Fibroblast of lung (primary cell): ENCODE data around the gene PTPRM. TPM values are rescaled to one million over a fixed set of nuclear protein-coding genes. Genes with fewer than 3 reads are reported as not detected.

ENCODE experiments used
- DNase-seq, 2 donors: peaks; one replicate each; pipeline versions ENCODE4 v3.0.0 to v3.0.0-alpha.2; 2010; ENCODE audit warnings: low read depth in 2 of 2
- H2AFZ ChIP-seq: 2 replicates; pipeline ENCODE4 v1.5.1; 2012; ENCODE audit warnings: low read length, control low read depth, inconsistent platforms
- H3K27ac ChIP-seq: 2 replicates; pipeline ENCODE4 v1.5.1; 2011; ENCODE audit warnings: low read length, control low read depth; ENCODE audit not compliant: insufficient read depth
- H3K27me3 ChIP-seq: 2 replicates; pipeline ENCODE4 v1.5.1; 2011; ENCODE audit warnings: mild to moderate bottlenecking, low read length; ENCODE audit not compliant: control insufficient read depth, insufficient read depth
- H3K36me3 ChIP-seq: 2 replicates; pipeline ENCODE4 v1.5.1; 2011; ENCODE audit warnings: low read length; ENCODE audit not compliant: control insufficient read depth, insufficient read depth
- H3K4me1 ChIP-seq: 2 replicates; pipeline ENCODE4 v1.5.1; 2011; ENCODE audit warnings: low read length; ENCODE audit not compliant: control insufficient read depth, insufficient read depth; ENCODE audit errors: extremely low read depth
- H3K4me2 ChIP-seq: 2 replicates; pipeline ENCODE4 v1.5.1; 2011; ENCODE audit warnings: low read length, control low read depth; ENCODE audit not compliant: insufficient read depth; ENCODE audit errors: extremely low read depth
- H3K4me3 ChIP-seq, 4 experiments: fragments of 200-600 bp in 1 of 4; sonication (generic) in 1 of 4; replicated peaks in 1 of 4; 2 replicates each; pipeline ENCODE4 v1.5.1; 2011 to 2016; ENCODE audit warnings: low read length in 4 of 4, low read depth in 3 of 4, mild to moderate bottlenecking in 3 of 4, control low read depth in 2 of 4, inconsistent platforms in 1 of 4, mixed read lengths in 1 of 4; ENCODE audit not compliant: insufficient read depth in 1 of 4; ENCODE audit errors: control extremely low read depth in 1 of 4
- H3K79me2 ChIP-seq: 2 replicates; pipeline ENCODE4 v1.5.1; 2012; ENCODE audit warnings: mild to moderate bottlenecking, low read length, inconsistent platforms; ENCODE audit not compliant: control insufficient read depth, insufficient read depth
- H3K9ac ChIP-seq: 2 replicates; pipeline ENCODE4 v1.5.1; 2011; ENCODE audit warnings: mild to moderate bottlenecking, low read length, control low read depth; ENCODE audit not compliant: insufficient read depth
- H3K9me3 ChIP-seq: 2 replicates; pipeline ENCODE4 v1.5.1; 2012; ENCODE audit warnings: low read depth, low read length; ENCODE audit not compliant: control insufficient read depth, insufficient read depth
- H4K20me1 ChIP-seq: 2 replicates; pipeline ENCODE4 v1.5.1; 2011; ENCODE audit warnings: low read length; ENCODE audit not compliant: control insufficient read depth, insufficient read depth; ENCODE audit errors: extremely low read depth
- CTCF ChIP-seq, 2 donors: IDR thresholded peaks in 1 of 2; conservative IDR thresholded peaks in 1 of 2; 1 replicate in 1 of 2; 2 replicates in 1 of 2; pipeline ENCODE4 v1.5.1; 2011 to 2012; ENCODE audit warnings: low read length in 2 of 2, control low read depth in 1 of 2, inconsistent platforms in 1 of 2, low read depth in 1 of 2, mild to moderate bottlenecking in 1 of 2
- EZH2 ChIP-seq: IDR thresholded peaks from 2 replicates; pipeline ENCODE4 v1.5.1; 2012; ENCODE audit warnings: low read length, control low read depth, mild to moderate bottlenecking; ENCODE audit errors: missing control alignments
- polyA plus RNA-seq, 2 donors: library from polyadenylated mRNA; depleted of rRNA in 1 of 2; stranded (reverse) in 1 of 2; unstranded in 1 of 2; fragments of >200 nt; gene quantifications; 2 replicates each; pipeline ENCODE4 v1.2.1, GENCODE V29; 2011 to 2012; ENCODE audit warnings: missing spikeins in 1 of 2
- total RNA-seq: library from RNA; depleted of rRNA; stranded (reverse); fragments of >200 nt; gene quantifications from 2 replicates; pipeline ENCODE4 v1.2.1, GENCODE V29; 2014

The PTPRM gene
- total and polyA plus RNA-seq, 2 donors (not counting 1 experiment from before 2014, with no cell fraction given) = 86.6 to 87.0 TPM

DNA sequence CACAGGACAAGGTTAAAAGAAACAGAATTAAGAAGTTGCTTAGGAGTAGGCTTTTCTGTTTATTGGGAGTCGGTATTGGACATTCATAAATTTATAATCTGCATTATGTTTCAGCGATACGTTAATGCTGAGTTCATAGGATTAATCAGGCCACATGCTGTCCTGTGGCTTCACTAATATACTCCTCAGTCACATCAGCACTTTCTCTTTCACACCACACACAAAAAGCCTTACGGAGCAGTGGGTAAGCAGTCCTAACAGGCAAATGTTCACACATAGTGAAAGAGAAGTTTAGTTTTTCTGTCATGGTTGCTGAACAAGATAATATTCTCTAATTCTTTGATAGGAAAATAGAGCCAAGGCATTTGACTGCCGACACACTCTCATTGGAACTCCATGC, 630.4 kb downstream of the PTPRM start:
- H3K27me3 ChIP-seq = no peaks in the 10 kb centered on the region
- H3K79me2 ChIP-seq = no peaks in the 10 kb centered on the region
- no peak overlapping the region for H3K27ac ChIP-seq
- H3K4me1 ChIP-seq = no peaks in the 10 kb centered on the region
- no peaks in the 10 kb centered on the region for H4K20me1 ChIP-seq
- DNase-seq = no peak
- no peaks in the 10 kb centered on the region for H3K9me3 ChIP-seq
- no peak overlapping the region for H3K4me3 ChIP-seq
- TF ChIP-seq CTCF (conservative IDR thresholded peaks at IDR 0.05 in 1 of 2, IDR thresholded peaks at IDR 0.05 in 1 of 2; ENCODE audit: low read depth in 1 of 2, low read length in 2 of 2) = no peak
- no peak for TF ChIP-seq EZH2
- H3K36me3 ChIP-seq = no peaks in the 10 kb centered on the region
- H3K4me2 ChIP-seq = no peak overlapping the region
- no peak overlapping the region for H2AFZ ChIP-seq
- H3K9ac ChIP-seq = no peak overlapping the region

- Histone ChIP-seq H3K9me3 (no peaks in the 10 kb centered on the region), H3K27ac (no peak overlapping the region), H2AFZ (no peak overlapping the region), H3K9ac (no peak overlapping the region), H4K20me1 (no peaks in the 10 kb centered on the region), H3K36me3 (no peaks in the 10 kb centered on the region), H3K4me3 (no peak overlapping the region), H3K79me2 (no peaks in the 10 kb centered on the region), H3K27me3 (no peaks in the 10 kb centered on the region), H3K4me1 (no peaks in the 10 kb centered on the region), H3K4me2 (no peak overlapping the region)
- TF ChIP-seq EZH2 = no peak
- TF ChIP-seq CTCF (conservative IDR thresholded peaks at IDR 0.05 in 1 of 2, IDR thresholded peaks at IDR 0.05 in 1 of 2; ENCODE audit: low read depth in 1 of 2, low read length in 2 of 2) = no peak
- DNase-seq = no peak
Measured at GRCh38 chr18:8207996-8208395, 640.9 kb downstream of the PTPRM start.

DNA sequence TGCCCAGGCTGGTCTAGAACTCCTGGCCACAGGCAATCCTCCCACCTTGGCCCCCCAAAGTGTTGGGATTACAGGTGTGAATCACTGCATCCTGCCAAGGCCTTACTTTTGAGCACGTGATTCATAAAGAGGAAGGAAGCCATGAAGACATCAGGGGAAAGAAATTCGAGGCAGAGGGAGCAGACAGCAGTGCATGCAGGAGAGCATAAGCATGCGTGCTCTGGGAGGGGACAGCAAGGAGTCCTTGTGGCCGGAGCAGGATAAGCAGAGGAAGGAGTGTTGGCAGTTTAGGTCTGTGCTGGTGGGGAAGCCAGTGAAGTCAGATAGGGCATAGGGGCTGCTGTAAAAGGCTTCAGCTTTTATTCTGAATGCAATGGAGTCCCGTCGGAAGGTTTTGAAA, 641.6 kb downstream of the PTPRM start:
- H3K27me3 ChIP-seq = no peaks in the 10 kb centered on the region
- H3K27ac ChIP-seq = no peak overlapping the region
- no peak for DNase-seq
- no peaks in the 10 kb centered on the region for H3K4me1 ChIP-seq
- H3K4me2 ChIP-seq = no peak overlapping the region
- H4K20me1 ChIP-seq = no peaks in the 10 kb centered on the region
- H3K36me3 ChIP-seq = no peaks in the 10 kb centered on the region
- H3K9ac ChIP-seq = no peak overlapping the region
- TF ChIP-seq EZH2 = no peak
- no peak overlapping the region for H3K4me3 ChIP-seq
- H3K79me2 ChIP-seq = no peaks in the 10 kb centered on the region
- H3K9me3 ChIP-seq = no peaks in the 10 kb centered on the region
- H2AFZ ChIP-seq = no peak overlapping the region
